Hepatocyte (in vitro differentiated cells): Measurements from ENCODE around the gene NRG2. TPM values are rescaled to one million over a fixed set of nuclear protein-coding genes. Genes with fewer than 3 reads are reported as not detected.

ENCODE experiments used
- DNase-seq: peaks from one replicate; pipeline ENCODE4 v3.0.0-alpha.2; 2016; ENCODE audit warnings: low spot score
- H2AFZ ChIP-seq: fragments of 200-600 bp; sonication (generic); 2 replicates; pipeline ENCODE4 v1.6.0; 2016; ENCODE audit warnings: antibody characterized with exemption, mild to moderate bottlenecking
- H3K27ac ChIP-seq: fragments of 200-600 bp; sonication (generic); 2 replicates; pipeline ENCODE4 v1.5.1; 2016; ENCODE audit warnings: mild to moderate bottlenecking
- H3K27me3 ChIP-seq: fragments of 200-600 bp; sonication (generic); 2 replicates; pipeline ENCODE4 v1.6.1; 2016
- H3K36me3 ChIP-seq: fragments of 200-600 bp; sonication (generic); replicated peaks from 2 replicates; pipeline ENCODE4 v1.5.1; 2016; ENCODE audit warnings: low read depth; ENCODE audit not compliant: insufficient read depth
- H3K4me1 ChIP-seq: fragments of 200-600 bp; sonication (generic); 2 replicates; pipeline ENCODE4 v1.5.1; 2016; ENCODE audit warnings: mild to moderate bottlenecking, moderate library complexity; ENCODE audit not compliant: insufficient read depth
- H3K4me2 ChIP-seq: fragments of 200-600 bp; sonication (generic); 2 replicates; pipeline ENCODE4 v1.6.0; 2016
- H3K4me3 ChIP-seq: fragments of 200-600 bp; sonication (generic); 2 replicates; pipeline ENCODE4 v1.5.1; 2016; ENCODE audit warnings: mild to moderate bottlenecking
- H3K79me2 ChIP-seq: fragments of 200-600 bp; sonication (generic); 2 replicates; pipeline ENCODE4 v1.6.0; 2017; ENCODE audit warnings: mild to moderate bottlenecking
- H3K9me2 ChIP-seq: fragments of 200-600 bp; sonication (generic); replicated peaks from 2 replicates; pipeline ENCODE4 v1.6.0; 2017; ENCODE audit warnings: mild to moderate bottlenecking; ENCODE audit not compliant: insufficient read depth
- H3K9me3 ChIP-seq: fragments of 200-600 bp; sonication (generic); 2 replicates; pipeline ENCODE4 v1.5.1; 2016; ENCODE audit warnings: low read depth, mild to moderate bottlenecking
- H4K20me1 ChIP-seq: fragments of 200-600 bp; sonication (generic); 2 replicates; pipeline ENCODE4 v1.6.0; 2016; ENCODE audit warnings: mild to moderate bottlenecking; ENCODE audit not compliant: insufficient read depth, poor library complexity, severe bottlenecking
- EZH2 ChIP-seq: fragments of 200-600 bp; sonication (generic); IDR thresholded peaks from 2 replicates; pipeline ENCODE4 v1.6.1; 2016; ENCODE audit warnings: antibody characterized with exemption, mild to moderate bottlenecking, borderline replicate concordance
- EZH2phosphoT487 ChIP-seq: fragments of 200-600 bp; sonication (generic); IDR thresholded peaks from one replicate; pipeline ENCODE4 v1.6.1; 2018; ENCODE audit warnings: antibody characterized with exemption, mild to moderate bottlenecking, low read depth, moderate library complexity; ENCODE audit not compliant: unreplicated experiment, severe bottlenecking
- WGBS: methylation state at CpG from one replicate; pipeline ENCODE4 v1.1.6; 2016; ENCODE audit warnings: low lambda C conversion rate; ENCODE audit errors: missing lambda C conversion rate; 5-methylcytosine and 5-hydroxymethylcytosine counted together
- polyA plus RNA-seq: library from polyadenylated mRNA; unstranded; fragments of >200 nt; fragmentation: Nextera tagmentation; extraction: Ambion mirVana; gene quantifications from 2 replicates; pipeline ENCODE4 v1.2.1, GENCODE V29; 2016
- total RNA-seq: library from RNA; depleted of rRNA; stranded (reverse); fragments of >200 nt; gene quantifications from 2 replicates; pipeline ENCODE4 v1.2.3, GENCODE V29; 2014
- TF ChIP-seq, protein P1 (sequence below): fragments of 200-600 bp; sonication (generic); IDR thresholded peaks from 2 replicates; pipeline ENCODE4 v1.5.1; 2016; ENCODE audit warnings: antibody characterized with exemption, mild to moderate bottlenecking; ENCODE audit not compliant: poor library complexity

The NRG2 gene
- total and polyA plus RNA-seq, 2 experiments from 2014 or later: 1.4 to 1.5 TPM

DNA sequence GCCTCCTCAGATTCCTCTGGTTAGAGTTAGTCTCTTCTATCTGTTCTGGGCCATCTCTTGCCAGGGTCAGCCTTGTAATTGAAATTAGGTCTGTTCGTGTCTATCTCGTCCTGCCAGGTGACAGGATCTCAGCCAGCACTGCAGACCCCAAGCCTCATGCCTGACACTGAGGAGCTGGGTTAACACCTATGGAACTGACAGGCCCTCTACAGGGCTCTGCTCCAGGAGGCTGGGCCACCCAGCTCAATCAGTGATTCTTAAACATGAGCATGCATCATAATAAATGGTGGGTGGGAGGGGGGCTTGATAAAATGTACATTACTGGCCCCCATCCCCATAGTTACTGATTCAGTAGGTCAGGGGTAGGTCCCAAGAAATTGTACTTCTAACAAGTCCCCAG lies 144.1 kb downstream of the NRG2 start:
- 89% methylated on average over 2 of the region's 2 CpGs for WGBS
- no peak for DNase-seq
- Histone ChIP-seq H3K9me3 (no peaks in the 10 kb centered on the region), H3K27me3 (peaks cover 51% of the 10 kb centered on the region), H2AFZ (no peak overlapping the region), H3K4me2 (no peak overlapping the region), H3K9me2 (no peaks in the 10 kb centered on the region), H3K4me3 (no peak overlapping the region), H3K36me3 (no peaks in the 10 kb centered on the region), H3K4me1 (peaks cover 11% of the 10 kb centered on the region), H3K79me2 (no peaks in the 10 kb centered on the region), H3K27ac (no peak overlapping the region), H4K20me1 (no peaks in the 10 kb centered on the region)
- TF ChIP-seq EZH2: no peak
- TF ChIP-seq, protein P1, sequence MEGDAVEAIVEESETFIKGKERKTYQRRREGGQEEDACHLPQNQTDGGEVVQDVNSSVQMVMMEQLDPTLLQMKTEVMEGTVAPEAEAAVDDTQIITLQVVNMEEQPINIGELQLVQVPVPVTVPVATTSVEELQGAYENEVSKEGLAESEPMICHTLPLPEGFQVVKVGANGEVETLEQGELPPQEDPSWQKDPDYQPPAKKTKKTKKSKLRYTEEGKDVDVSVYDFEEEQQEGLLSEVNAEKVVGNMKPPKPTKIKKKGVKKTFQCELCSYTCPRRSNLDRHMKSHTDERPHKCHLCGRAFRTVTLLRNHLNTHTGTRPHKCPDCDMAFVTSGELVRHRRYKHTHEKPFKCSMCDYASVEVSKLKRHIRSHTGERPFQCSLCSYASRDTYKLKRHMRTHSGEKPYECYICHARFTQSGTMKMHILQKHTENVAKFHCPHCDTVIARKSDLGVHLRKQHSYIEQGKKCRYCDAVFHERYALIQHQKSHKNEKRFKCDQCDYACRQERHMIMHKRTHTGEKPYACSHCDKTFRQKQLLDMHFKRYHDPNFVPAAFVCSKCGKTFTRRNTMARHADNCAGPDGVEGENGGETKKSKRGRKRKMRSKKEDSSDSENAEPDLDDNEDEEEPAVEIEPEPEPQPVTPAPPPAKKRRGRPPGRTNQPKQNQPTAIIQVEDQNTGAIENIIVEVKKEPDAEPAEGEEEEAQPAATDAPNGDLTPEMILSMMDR: no peak

GRCh38 chr5:139897982-139898381 lies 145.1 kb downstream of the NRG2 start:
- Histone ChIP-seq H3K27me3 (peaks cover 41% of the 10 kb centered on the region), H3K36me3 (no peaks in the 10 kb centered on the region), H3K27ac (no peak overlapping the region), H2AFZ (no peak overlapping the region), H3K79me2 (no peaks in the 10 kb centered on the region), H3K4me3 (no peak overlapping the region), H3K4me1 (peaks cover under 1% of the 10 kb centered on the region), H4K20me1 (no peaks in the 10 kb centered on the region), H3K9me3 (no peaks in the 10 kb centered on the region), H3K9me2 (no peaks in the 10 kb centered on the region), H3K4me2 (no peak overlapping the region)
- no peak for DNase-seq
- WGBS: 97% methylated on average over 6 of the region's 6 CpGs
- TF ChIP-seq EZH2phosphoT487 (no peak), EZH2 (no peak)
- TF ChIP-seq, protein P1: no peak

DNA sequence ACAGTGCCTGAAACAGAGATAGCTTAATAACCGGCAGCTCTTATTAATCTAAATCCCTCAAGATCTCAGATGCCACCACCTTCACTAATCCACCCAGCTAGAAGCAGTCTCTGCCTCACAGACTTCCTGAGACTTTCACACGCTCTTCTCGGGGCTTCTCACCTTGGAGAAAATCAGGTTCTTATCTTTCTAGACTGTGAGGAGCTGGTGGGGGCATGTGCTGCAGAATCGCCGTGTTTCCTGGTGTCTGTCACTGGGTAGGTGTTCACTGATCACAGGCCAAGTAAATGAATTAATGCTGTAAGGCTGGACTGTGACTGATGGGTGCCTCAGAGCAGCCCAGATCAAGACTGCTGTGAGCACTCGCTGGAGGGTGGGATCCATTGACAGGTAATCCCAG lies 145.8 kb downstream of the NRG2 start:
- 59% methylated on average over 6 of the region's 6 CpGs for WGBS
- H3K4me1 ChIP-seq: no peaks in the 10 kb centered on the region
- H3K36me3 ChIP-seq: no peaks in the 10 kb centered on the region
- H2AFZ ChIP-seq: no peak overlapping the region
- H3K27me3 ChIP-seq: peaks cover 35% of the 10 kb centered on the region
- H3K27ac ChIP-seq: no peak overlapping the region
- no peaks in the 10 kb centered on the region for H3K9me3 ChIP-seq
- DNase-seq: no peak
- H3K4me3 ChIP-seq: no peak overlapping the region
- TF ChIP-seq EZH2: no peak
- TF ChIP-seq, protein P1: no peak
- no peak for TF ChIP-seq EZH2phosphoT487
- no peaks in the 10 kb centered on the region for H3K79me2 ChIP-seq
- no peaks in the 10 kb centered on the region for H3K9me2 ChIP-seq
- no peaks in the 10 kb centered on the region for H4K20me1 ChIP-seq
- H3K4me2 ChIP-seq: no peak overlapping the region

DNA sequence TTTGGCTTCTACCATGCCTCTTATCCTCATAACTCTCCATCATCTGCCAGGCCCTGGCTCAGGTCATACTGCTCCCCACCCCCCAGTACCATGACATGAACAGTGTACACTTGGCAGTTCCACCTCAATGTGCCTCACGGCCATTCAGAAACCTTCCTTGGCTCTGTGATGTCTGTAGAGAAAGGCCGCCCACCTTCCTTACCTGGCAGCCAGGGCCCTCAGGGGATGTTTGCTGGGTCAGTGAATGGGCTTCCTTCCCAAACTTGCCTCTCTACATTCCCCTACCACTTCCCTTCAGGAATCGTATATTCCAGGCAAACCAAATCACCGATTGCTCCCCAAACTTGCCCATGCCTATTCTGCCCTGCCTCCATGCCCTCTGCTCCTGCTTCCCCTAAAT lies 146.4 kb downstream of the NRG2 start:
- no peaks in the 10 kb centered on the region for H3K9me2 ChIP-seq
- H3K79me2 ChIP-seq: no peaks in the 10 kb centered on the region
- H3K27me3 ChIP-seq: peaks cover 28% of the 10 kb centered on the region
- no peak for TF ChIP-seq EZH2
- TF ChIP-seq EZH2phosphoT487: no peak
- TF ChIP-seq, protein P1: no peak
- H3K9me3 ChIP-seq: no peaks in the 10 kb centered on the region
- no peak for DNase-seq
- H3K4me2 ChIP-seq: no peak overlapping the region
- H3K36me3 ChIP-seq: no peaks in the 10 kb centered on the region
- no peak overlapping the region for H3K4me3 ChIP-seq
- 91% methylated on average over 4 of the region's 4 CpGs for WGBS
- no peak overlapping the region for H3K27ac ChIP-seq
- H4K20me1 ChIP-seq: no peaks in the 10 kb centered on the region
- no peaks in the 10 kb centered on the region for H3K4me1 ChIP-seq
- H2AFZ ChIP-seq: no peak overlapping the region
